Right hindlimb (tissue), 1 donor: ENCODE results near the gene FLG2.
"Not testable (repeated sequence)": the region's sequence is repeated elsewhere in the genome, so short reads cannot be mapped to it uniquely, and the experiment has no call there.

Experiments used
- DNase-seq: peaks from one replicate; pipeline ENCODE4 v3.0.0-alpha.2; 2018

FLG2 gene

DNA sequence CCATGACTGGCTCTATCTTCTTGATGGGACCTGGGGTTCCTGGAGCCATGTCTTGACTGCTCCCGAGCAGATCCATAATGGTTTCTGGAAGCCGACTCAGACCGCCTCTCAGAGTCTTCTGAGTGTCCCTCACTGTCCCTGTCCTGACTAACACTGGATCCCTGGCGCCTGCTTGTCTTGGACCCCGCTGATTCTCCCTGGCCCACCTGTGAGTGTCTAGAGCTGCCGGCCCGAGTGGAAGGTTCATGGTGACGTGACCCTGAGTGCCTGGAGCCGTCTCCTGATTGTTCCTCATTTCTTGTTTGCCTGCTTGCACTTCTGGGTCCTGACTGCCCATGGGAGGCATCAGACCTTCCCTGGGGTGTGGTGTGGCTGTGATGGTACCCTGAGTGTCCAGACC lies 49.9 kb downstream of the FLG2 start:
- no peak for DNase-seq

DNA sequence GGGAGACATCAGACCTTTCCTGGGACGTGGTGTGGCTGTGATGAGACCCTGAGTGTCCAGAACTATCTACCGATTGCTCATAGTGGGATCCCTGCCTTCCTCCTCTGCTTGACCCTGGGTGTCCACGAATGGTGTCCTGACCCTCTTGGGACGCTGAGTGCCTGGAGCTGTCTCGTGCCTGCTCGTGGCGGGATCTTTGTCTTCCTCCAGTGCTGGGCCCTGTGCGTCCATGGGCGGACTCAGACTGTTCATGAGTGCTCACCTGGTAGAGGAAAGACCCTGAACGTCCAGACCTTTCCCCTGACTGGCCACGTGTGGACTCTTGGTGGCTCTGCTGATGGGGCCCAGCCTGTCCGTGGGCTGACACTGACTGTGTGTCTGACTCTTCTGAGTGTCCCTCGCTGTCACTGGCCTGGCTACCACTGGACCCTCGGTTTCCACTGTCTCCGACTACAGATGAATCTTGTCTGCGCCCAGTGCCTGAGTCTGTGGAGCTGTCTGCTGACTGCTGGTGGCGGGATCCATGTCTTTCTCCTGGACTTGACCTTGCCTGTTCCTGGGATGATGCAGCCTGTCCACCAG lies 50.4 kb downstream of the FLG2 start:
- not testable (repeated sequence) for DNase-seq

DNA sequence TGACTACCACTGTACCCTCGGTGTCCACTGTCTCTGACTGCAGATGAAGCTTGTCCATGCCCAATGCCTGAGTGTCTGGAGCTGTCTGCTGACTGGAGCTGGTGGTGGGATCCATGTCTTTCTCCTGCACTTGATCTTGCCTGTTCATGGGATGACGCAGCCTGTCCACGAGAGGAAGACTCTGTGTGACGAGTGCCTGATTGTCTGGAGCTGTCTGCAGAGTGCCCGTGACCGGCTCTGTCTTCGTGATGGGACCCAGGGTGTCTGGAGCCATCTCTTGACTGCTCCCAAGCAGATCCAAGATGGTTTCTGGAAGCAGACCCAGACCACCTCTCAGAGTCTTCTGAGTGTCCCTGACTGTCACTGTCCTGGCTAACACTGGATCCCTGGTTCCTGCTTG lies 51.0 kb downstream of the FLG2 start:
- DNase-seq, result not testable (repeated sequence)

GRCh38 chr1:152307970-152308369 lies 51.8 kb downstream of the FLG2 start:
- DNase-seq, result not testable (repeated sequence)

GRCh38 chr1:152306123-152306522 lies 53.7 kb downstream of the FLG2 start:
- DNase-seq, result not testable (repeated sequence)

GRCh38 chr1:152304773-152305172 lies 55.0 kb downstream of the FLG2 start:
- DNase-seq, result not testable (repeated sequence)

GRCh38 chr1:152303139-152303872 lies 56.5 kb downstream of the FLG2 start:
- DNase-seq, result not testable (repeated sequence)
